ENCODE data around the gene C3orf22. TPM values are rescaled to one million over a fixed set of nuclear protein-coding genes. Genes with fewer than 3 reads are reported as not detected.

C3orf22 gene
- total and polyA plus RNA-seq, 9 of the 15 experiments (the other 6 are each of a cell fraction or from before 2014, with no cell fraction given), result not detected

- WGBS (ENCODE audit: insufficient coverage, low coverage, missing lambda C conversion rate), result 8% methylated on average over 7 of the region's 10 CpGs
- Histone ChIP-seq H3K9ac (ENCODE audit: insufficient read depth in 1 of 2, low read depth in 2 of 2, low read length in 2 of 2) (no peak overlapping the region), H3K4me2 (ENCODE audit: insufficient read depth, low read length) (no peak overlapping the region), H3K36me3 (ENCODE audit: control insufficient read depth, insufficient read depth, low read length) (no peaks in the 10 kb centered on the region), H3K9me3 (replicated peaks; ENCODE audit: control insufficient read depth, insufficient read depth, low read depth, low read length) (no peaks in the 10 kb centered on the region), H3K79me2 (ENCODE audit: control insufficient read depth, insufficient read depth, low read length) (no peaks in the 10 kb centered on the region), H3K4me3 (no peak overlapping the region), H3K4me1 (replicated peaks in 1 of 2; ENCODE audit: control insufficient read depth in 2 of 2, insufficient read depth in 2 of 2, low read length in 2 of 2) (no peaks in the 10 kb centered on the region), H3K27ac (ENCODE audit: extremely low read depth, low read depth, low read length) (no peak overlapping the region), H3K27me3 (ENCODE audit: control insufficient read depth in 2 of 2, insufficient read depth in 2 of 2, low read length in 2 of 2) (peaks cover 0 to 16% of the 10 kb centered on the region in 2 experiments; a peak in 1 of 5 replicates), H4K20me1 (replicated peaks; ENCODE audit: control insufficient read depth, insufficient read depth, low read length) (no peaks in the 10 kb centered on the region), H2AFZ (ENCODE audit: low read depth, low read length) (no peak overlapping the region), H3K9me1 (ENCODE audit: control insufficient read depth, insufficient read depth, low read length) (no peaks in the 10 kb centered on the region)
- ATAC-seq (no peak), FAIRE-seq (no peak), DNase-seq (ENCODE audit: extremely low read depth in 1 of 4, low spot score in 3 of 4) (no peak)
- POLR2A ChIA-PET, result no interaction called here
- no peak for TF ChIP-seq POLR2AphosphoS2 (IDR thresholded peaks at IDR 0.05; ENCODE audit: low read length)
- no peak for TF ChIP-seq ZBTB2 (IDR thresholded peaks at IDR 0.05)
- TF ChIP-seq ZNF785 (CRISPR knock-in tag; IDR thresholded peaks at IDR 0.05), result no peak
- no peak for TF ChIP-seq RNF219 (CRISPR knock-in tag; IDR thresholded peaks at IDR 0.05)
- TF ChIP-seq RBBP5 (IDR thresholded peaks at IDR 0.05; ENCODE audit: borderline replicate concordance, insufficient read depth, low read length, poor library complexity, severe bottlenecking), result no peak
- TF ChIP-seq EP300 (IDR thresholded peaks at IDR 0.05; ENCODE audit: low read length), result no peak
- TF ChIP-seq MCM3 (IDR thresholded peaks at IDR 0.05), result no peak
- TF ChIP-seq ZC3H11A (IDR thresholded peaks at IDR 0.05; ENCODE audit: low read depth, low read length), result no peak
- TF ChIP-seq FOXP4 (CRISPR knock-in tag; IDR thresholded peaks at IDR 0.05; ENCODE audit: borderline replicate concordance), result no peak
- TF ChIP-seq CSDE1 (IDR thresholded peaks at IDR 0.05), result no peak
- in situ Hi-C loops (cut with MboI), result no loop called here
- intact Hi-C loops (cut with micrococcal nuclease), result no loop called here
- BruUV-seq (replicated peaks), result no TSS peak
- CTCF ChIA-PET (ENCODE audit: low intra/inter-chr PET ratio), result no interaction called here
These were observed 9.1 kb upstream of the C3orf22 start for GRCh38 chr3:126567696-126568438.

All from K562 (cell line).